ENCODE measurements around the gene HOXD9.

Gene HOXD9

DNA sequence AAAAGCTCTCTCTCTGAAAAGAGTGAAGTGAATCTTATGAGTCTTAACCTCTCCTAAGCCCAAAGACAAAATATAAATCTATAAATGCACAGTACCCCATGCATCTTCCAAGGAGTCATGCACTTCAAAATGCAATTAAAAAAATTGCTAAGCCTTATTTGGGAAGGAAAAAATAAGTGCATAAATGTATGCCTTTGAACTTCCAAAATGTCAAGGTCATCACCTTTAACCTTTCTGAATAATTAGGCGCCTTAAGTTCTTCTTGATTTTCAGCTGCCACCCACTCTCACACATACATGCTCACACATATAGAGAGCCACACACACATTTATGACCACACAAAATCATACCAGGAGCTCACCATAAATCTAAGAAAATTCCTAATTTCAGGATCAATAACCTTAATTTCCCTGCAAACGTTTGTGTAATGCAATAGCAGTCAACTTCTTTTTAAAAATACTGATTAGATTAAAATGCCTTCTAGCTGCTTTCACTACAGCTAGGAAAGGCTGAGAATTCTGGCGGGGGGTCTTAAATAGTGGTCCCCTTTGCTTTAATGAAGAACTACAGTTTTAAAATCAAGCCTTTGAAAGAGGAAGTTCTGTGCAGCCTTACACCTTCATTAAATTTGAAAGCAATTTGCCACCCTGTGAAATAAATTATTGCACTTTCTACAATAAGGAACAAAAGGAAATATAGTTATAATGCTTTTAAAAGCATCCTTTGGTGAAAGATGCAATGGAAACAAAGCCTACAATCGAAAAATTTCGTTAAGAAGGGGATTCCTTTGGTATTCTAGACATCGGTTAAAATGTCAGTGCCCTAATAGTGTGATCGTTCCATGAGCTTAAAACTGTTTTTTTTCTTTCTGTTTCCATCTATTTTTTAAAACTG, 11.9 kb upstream of the HOXD9 start:
- no peak for DNase-seq (ENCODE audit: low read depth)

DNA sequence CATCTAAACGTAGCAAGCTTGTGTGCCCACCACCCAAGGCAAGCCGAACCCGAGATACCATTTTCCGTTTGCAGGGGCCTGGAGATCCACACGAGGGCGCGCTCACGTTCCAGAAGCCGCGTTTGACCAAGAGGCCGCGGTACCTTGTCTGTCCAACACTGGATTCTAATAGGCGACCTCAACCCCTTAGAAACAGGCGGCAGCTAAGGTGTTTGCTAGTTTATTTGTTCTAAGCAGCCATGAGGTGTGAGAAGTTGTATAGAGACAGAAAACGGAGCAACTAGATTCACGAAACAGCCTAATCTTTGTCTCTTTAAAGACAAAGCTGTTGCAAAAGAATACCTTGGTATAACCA, 11.2 kb upstream of the HOXD9 start:
- DNase-seq (ENCODE audit: low read depth), result no peak

DNA sequence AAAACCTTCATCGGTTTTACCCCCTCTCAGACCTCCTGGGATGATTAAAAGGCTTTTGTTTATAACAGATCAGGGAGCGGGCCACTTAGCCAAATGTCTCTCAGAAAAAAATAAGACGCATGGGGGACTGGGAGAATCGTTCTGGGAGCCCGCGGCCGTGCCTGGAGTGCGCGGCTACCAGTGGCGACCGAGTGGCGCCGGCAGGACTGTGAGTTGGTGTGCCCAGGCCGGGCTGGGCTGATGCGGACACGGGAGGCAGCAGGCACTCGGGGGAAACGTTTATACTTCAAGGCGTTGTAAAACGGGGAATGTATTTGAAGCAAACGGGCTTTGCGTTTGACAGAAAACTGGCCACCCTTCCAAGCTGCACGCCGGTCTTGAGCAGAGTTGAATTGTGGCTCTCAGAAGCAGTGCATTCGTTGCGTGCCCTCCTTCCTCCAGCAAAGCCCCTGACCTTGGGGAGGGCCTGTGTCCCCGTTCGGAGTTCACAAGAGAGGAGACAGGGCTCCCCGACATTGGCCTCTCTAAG, 10.6 kb upstream of the HOXD9 start:
- DNase-seq (ENCODE audit: low read depth), result no peak

DNA sequence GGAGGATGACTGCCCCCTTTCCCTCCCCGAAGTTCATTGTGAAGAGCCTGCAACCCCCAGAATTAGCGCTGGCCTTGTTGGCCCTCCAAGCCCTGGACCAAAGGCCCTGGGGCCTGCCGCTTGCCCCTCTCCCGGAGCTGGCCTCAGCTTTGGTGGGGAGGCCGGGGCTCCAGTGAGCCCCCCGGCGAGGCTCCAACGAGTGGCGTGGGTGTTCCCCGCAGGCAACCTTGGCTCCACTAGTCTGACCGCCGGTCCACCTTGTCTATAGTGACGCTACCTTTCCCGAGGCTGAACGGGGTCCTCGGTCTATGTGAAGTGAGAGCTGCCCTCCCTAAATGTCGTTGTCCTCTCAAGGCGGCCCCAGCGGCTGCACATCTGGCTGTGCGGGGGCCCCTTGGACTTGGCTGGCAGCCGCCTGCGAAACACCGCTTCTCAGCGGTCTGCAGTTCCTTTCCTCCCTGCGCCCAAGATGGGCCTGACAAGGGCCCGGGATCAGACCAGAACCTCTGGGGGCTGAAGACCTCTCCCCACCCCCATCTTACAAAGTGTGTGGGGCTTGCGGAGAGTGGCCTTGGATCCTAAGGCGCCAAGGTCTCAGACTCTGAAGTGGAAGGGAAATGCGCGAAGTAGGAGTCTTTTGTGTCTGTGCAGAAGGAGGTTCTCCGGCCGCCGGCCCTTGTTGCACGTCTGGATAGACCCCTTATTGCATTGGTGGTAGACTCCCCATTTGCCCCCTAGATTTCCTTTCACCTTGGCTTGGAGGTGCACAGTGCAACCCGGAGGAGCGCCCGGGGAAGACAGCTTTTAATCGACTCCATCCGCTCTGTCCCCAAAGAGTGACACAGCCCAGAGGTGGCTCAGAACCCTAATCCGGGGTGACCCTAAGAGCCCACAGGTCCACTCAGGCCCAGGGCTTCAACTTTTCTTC, 9.9 kb upstream of the HOXD9 start:
- no peak for DNase-seq (ENCODE audit: low read depth)

DNA sequence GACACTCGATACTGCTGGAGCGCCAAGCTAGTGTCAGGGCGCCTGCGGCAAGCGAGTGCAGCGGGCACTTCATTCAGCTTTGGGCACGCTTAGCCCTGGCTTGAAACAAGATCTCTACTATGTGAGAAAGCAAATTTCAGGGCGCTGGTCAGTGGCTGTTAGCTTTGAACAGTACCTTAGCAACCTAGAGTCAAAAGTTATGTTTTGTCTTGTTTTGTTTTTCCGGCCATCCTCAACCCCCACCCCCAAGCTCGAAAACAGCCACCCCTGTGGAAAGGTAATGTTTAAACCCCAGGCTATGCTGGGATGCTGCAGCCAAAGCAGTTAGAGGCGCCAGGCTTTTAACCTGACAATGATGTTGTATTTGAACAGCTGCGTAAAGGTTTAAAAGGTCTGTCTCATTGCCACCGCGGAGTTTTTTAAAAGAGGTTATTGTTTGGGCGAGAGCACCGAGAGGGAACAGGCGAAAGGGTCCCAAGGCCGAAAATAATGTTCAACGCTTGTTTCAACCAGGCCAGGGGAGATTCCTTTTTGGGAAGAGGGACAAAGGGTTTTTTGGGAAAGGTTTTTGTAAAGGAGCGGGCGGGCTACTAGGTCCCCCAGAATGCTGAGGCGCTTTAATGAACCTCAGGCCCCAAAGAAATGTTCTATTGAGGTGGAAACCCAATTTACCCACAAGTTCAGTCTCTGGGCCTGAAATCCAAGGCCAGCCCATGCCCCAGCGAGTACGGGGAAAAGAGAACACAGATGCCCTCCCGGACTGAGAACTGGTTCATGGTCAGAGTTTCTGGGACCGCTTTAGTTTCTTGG, 8.2 kb upstream of the HOXD9 start:
- no peak for DNase-seq (ENCODE audit: low read depth)

DNA sequence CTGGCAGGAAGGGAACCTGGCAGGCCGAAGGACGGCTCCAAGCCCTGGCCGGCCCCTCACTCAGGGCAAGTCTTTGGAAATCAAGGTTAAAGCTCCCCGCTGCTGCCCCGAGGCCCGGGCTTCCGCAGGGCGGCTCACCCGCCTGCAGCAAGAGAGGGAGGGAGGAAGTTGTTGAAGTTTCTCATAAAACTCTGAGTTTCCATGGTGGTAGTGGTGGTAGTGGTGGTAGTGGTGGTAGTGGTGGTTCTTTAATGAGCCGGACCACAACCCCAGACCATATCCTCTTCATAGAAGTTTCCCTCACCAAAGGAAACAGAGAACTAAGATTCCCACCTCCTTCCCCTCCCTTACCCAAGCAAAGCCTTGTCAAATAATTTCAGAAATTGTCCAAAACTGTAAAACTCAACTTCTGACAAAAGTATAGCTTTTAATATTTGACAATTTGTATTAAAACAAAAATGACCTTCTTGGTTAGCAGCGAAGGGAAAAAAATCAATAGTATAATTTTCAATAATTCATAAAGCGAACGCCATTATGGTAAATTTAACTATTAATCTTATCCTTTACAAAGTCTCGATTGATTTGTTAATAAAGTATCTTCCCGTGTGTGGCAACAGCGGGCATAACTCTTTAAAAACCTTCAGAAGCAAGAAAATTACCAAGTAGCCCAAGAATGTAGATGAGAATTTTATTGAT, 7.4 kb upstream of the HOXD9 start:
- DNase-seq (ENCODE audit: low read depth), result no peak

DNA sequence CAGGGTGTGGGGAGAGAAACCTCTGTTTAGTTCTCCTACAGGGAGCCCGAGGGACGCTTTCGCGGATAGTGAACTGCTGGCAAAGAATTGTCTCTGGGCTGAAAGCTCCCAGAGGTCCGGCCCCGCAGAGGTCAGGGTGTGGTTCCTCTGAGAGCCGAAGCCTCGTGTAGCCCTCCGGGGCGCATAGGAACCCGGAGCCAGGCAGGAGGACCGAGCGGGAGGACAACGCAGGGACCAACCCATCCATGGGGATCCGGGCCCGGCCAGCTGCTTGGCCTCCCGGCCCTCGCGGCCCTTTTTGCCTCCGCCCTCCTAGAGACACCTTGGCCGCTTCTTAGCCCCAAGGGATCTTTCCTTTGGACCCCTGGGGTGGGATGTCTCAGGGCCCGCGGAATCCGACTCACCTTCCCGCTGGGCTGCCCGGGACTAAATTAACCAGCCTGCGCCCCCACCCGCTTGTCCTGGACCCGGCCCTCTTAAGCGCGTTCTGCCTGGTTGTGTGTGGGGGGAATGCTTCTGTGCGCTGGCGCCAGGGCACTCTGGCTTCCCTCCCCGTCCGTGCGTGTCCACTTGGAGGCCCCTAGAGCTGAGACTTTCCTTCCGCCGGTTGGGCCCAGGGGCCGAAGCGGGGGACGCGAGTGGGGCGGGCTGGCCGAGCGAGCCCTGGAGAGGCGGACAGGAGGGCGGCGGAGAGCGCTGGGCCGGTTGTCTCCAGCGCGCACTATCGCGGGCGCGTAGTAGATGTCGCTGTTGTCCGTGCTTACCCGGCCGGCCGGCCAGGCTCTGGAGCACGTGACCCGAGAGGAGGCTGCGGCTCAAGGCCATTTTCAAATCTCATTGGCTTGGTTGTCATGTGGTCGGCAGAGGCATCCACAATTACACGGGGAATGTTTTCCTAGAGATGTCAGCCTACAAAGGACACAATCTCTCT, 6.4 kb upstream of the HOXD9 start, which contains the start of gene HOXD10:
TSS of gene HOXD10 (plus strand) at position 896 of the 931 bp plus-strand sequence. CDS start 56 bp downstream, outside the sequence.
- DNase-seq (ENCODE audit: low read depth), result no peak

DNA sequence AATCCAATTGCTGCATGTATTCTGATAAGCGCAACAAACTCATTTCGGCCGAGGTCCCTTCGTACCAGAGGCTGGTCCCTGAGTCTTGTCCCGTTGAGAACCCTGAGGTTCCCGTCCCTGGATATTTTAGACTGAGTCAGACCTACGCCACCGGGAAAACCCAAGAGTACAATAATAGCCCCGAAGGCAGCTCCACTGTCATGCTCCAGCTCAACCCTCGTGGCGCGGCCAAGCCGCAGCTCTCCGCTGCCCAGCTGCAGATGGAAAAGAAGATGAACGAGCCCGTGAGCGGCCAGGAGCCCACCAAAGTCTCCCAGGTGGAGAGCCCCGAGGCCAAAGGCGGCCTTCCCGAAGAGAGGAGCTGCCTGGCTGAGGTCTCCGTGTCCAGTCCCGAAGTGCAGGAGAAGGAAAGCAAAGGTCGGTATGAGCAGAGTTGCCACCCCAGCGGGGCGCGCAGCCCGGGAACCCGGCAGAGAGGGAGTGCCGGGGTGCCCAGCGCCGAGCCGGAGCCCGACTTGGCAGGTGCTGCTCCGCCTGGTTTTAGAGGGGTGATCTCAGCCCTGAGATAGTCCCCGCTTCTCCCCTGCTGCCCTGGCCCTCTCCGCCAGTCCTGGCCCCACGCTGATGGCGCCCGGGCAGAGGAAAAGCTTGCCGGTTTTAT, 5.2 kb upstream of the HOXD9 start:
- DNase-seq (ENCODE audit: low read depth), result no peak

DNA sequence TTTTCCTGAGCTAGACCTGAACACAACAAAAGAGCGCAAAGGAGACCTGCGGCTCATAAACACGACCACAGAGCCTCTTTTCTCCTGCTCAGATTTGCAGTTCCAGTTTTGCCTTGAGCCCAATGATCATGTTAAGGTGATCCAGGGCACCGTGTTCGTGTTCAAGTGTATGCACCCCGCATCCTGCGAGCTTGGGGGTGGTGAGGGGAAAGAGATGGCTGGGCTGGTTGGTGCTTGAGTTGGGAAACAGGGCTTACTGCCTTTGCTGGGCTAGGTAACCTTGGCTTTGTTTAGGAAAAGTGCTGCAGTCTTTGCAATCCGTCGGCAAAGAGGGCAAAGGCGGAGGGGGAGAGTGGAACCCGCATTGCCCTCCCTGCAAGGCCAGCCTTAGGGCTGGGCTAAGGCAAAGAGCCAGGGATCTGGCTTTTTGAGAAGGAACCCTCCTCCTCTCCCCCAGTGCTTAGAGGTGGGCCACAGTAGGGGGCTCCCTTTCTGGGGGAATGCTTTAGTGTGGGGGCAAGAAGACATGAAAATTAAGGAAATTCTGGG, 4.6 kb upstream of the HOXD9 start:
- no peak for DNase-seq (ENCODE audit: low read depth)

DNA sequence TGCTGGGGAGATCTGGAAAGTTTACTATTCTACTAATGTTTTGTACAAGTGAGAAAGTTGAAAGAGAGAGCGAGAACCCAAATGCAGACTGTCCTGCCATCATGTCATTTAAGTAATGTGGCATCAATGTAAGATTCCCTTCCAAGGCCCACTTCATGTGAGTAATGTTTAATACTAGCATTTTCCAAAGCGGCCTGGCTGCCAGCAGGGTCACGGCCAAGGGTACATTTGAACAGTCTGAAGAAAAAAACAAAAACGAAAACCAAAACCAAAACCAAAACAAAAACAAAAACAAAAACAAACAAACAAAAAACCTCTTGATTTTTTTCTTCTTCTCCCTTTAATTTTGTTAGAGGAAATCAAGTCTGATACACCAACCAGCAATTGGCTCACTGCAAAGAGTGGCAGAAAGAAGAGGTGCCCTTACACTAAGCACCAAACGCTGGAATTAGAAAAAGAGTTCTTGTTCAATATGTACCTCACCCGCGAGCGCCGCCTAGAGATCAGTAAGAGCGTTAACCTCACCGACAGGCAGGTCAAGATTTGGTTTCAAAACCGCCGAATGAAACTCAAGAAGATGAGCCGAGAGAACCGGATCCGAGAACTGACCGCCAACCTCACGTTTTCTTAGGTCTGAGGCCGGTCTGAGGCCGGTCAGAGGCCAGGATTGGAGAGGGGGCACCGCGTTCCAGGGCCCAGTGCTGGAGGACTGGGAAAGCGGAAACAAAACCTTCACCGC, 3.7 kb upstream of the HOXD9 start:
- DNase-seq (ENCODE audit: low read depth), result no peak

DNA sequence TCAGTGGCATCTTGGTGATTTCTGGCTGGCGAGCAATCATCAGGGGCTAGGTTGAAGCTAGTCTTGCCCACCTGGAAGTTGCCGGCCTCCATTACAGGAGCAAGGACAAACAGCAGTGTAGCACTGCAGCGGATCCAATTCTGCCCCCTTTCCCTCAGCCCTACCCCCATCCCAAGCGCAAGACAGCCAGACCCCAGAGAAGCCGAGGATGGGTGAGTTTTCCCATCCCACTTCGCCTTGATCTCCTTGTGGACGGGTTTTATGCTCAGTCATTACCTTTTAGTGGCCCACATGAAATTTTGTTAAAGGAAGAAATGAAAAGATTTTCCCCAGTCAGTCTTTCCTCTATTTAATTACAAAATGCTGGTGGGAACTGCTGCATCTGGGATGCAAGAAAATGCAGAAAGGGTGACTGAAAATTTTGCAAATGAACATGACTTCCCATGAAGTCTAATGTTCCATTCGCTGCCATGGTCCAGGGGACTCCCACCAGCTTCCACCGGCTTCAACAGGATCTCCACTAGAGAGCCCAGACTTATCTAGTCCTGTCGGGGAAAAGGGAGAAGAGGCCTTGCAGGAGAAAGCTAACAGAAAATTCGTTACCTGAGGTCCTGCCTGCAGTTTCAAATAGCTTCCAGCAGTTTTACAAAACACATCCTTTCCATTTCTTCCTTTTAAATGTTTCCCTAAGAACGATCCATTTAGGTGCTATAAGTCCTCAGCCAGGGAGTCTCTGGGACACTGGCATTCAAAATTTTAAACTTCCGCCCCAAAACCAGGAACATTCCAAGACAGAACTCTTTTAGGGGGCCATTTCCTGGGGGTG, 1.9 kb upstream of the HOXD9 start:
- no peak for DNase-seq (ENCODE audit: low read depth)

DNA sequence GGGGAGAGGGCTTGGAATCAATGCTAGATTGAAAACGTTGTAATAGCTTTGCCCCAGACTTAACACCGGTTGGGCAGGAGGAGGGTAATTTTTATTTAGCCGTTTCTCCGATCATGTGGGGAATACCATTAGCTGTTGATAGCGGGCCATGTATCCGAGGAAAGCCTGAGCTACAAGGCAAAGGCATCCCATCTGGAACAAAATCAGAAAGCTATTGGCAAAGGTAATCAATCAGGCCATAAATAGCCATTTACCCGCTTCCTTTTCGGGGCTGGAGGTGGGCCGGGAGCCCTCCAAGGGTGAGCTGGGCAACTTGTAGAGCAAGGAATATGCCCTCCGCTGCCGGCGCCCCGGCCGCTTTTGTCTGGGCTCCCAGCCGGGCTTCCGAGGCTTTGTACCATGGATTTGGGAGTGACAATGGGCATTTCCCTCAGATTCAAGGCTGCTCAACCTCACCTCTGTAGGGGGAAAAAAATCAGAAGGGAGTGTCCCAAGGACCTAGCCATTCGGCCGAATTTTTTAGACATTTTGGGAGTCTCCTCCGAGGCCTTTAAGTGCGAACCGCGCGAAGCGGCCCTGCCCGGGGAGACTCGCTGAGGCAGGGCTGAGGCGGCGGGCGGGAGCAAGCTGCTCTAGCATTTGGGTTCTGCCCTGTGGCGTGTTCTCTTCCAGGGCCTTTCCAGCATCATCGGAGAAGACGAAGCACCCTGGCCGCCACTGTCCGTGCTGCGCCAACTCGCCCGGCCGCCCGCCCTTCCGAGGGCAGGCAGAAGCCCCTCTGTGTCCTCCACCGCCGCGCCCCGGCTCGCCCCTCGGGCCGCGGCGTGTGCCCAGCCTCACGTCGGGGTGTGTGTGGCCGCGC, 1.1 kb upstream of the HOXD9 start:
- DNase-seq (ENCODE audit: low read depth), result no peak

DNA sequence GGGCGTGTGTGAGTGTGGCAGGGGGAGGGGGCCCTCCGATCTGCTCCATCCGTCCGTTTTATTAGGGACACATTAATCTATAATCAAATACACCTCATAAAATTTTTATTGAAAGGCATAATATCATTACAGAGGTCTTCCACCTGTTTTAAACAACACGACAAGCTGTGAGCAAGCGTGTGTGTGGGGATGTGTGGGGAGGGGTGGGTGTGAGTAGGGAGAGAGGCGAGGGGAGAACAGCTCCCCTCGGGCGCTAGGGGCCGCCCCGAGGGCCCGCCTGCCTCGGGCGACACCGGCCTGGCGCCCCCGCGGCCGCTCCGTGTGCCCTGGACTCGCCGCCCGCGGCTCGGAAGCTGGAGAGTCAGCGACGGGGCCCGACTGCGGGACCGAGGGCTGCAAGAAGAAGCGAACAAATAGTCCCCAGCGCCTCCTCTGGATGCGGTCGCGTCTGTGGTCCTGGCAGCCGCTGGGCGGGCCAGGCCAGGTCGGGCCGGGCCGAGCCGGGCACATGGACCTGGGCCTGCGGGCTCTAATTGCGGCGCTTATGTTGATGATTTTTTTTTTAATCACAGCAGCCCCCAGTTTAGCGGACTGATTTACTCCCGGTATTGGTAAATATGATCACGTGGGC, 352 bp upstream of the HOXD9 start:
- DNase-seq (ENCODE audit: low read depth), result no peak

DNA sequence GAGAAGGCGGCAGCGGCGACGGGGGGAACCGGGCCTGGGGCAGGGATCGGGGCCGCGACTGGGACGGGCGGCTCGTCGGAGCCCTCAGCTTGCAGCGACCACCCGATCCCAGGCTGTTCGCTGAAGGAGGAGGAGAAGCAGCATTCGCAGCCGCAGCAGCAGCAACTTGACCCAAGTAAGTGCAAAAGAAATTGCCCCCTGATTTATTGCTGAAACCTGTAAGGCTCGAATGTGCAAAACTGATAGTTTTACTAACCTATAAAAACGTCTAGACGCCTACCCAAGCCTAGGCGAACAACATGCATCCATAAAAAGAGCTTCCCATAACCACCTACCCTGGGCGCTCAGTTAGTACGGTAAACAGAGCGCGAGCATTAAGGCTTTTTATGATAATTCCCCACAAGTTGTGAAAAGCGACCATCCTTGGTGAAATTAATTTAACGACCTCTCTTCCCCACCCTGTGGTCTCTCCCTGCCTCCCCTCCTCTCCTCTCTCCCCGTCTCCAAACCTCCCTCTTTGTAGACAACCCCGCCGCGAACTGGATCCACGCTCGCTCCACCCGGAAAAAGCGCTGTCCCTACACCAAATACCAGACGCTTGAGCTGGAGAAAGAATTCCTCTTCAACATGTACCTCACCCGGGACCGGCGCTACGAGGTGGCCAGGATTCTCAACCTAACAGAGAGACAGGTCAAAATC, 1.0 kb downstream of the HOXD9 start:
- DNase-seq (ENCODE audit: low read depth), result no peak

DNA sequence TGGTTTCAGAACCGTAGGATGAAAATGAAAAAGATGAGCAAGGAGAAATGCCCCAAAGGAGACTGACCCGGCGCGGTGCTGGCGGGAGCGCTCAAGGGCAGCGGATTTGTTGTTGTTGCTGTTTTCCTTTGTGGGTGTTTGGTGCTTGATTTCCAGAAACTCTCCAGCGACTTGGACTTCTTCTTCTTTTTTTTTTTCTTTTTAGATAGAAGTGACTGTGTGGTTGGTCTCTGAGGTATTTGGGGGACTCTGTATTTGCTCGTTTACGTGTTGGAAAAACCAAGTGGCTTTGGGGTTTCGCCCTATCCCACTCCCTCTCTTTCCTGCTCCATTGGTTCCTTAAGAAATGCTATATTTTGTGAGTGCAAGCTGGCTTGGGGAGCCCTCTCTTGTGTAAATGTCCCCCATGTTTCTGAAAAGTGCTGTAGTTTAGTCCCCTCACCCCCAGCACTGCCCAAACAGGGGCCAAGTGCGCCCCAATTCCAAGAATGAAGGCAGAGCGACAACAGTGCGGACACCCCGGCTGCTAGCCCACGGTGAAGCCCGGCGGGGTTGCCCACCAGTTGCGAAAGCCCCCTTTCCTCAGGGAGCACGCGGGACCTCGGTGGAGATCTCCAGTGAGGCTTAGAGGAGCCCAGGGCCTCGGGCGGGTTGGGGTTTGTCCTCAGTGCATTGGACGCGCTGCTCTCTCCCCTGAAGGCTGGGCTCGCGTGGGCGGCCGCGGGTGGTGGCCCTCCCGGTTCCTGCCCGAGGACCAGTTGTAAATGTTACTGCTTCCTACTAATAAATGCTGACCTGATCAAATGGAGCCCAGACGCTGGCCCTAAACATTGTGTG, 1.8 kb downstream of the HOXD9 start:
- no peak for DNase-seq (ENCODE audit: low read depth)

Data from activated T-helper 9 cell treated with anti-CD3 and anti-CD28 coated beads, Interleukin-2, amount 50 U/mL, for 16 hours (primary cell).